Measurements from ENCODE around the gene TPST1. TPM values are rescaled to one million over a fixed set of nuclear protein-coding genes. Genes with fewer than 3 reads are reported as not detected.
A peak's percentile ranks its signal among the peaks of the same experiment; 100 is the strongest.
"Not testable (repeated sequence)": the region's sequence is repeated elsewhere in the genome, so short reads cannot be mapped to it uniquely, and the experiment has no call there.

The TPST1 gene
- total RNA-seq, 1 donor: 137 TPM

- DNase-seq (ENCODE audit: insufficient read length, low spot score, missing footprints): peak; percentile 72
- Histone ChIP-seq H3K27me3 (ENCODE audit: insufficient read depth, low read length) (no peaks in the 10 kb centered on the region), H3K79me2 (ENCODE audit: insufficient read depth, low read length) (no peaks in the 10 kb centered on the region), H3K4me1 (ENCODE audit: insufficient read depth, low read length) (peaks cover 10% of the 10 kb centered on the region), H3K9me3 (ENCODE audit: low read depth, low read length) (no peaks in the 10 kb centered on the region), H3K4me3 (ENCODE audit: insufficient read depth, low read length) (peak overlapping the region; percentile 13), H3K27ac (ENCODE audit: low read depth, low read length) (no peak overlapping the region), H3K36me3 (ENCODE audit: insufficient read depth, low read length) (no peaks in the 10 kb centered on the region), H4K20me1 (ENCODE audit: insufficient read depth, low read length) (no peaks in the 10 kb centered on the region), H3K4me2 (ENCODE audit: insufficient read depth, low read length) (peak overlapping the region; percentile 8), H2AFZ (ENCODE audit: low read length) (peak overlapping the region; percentile 44)
- TF ChIP-seq CTCF (IDR thresholded peaks at IDR 0.05; ENCODE audit: extremely low read depth, low read depth, low read length): no peak
Measured at GRCh38 chr7:66170309-66171231, 34.6 kb upstream of the TPST1 start.

DNA sequence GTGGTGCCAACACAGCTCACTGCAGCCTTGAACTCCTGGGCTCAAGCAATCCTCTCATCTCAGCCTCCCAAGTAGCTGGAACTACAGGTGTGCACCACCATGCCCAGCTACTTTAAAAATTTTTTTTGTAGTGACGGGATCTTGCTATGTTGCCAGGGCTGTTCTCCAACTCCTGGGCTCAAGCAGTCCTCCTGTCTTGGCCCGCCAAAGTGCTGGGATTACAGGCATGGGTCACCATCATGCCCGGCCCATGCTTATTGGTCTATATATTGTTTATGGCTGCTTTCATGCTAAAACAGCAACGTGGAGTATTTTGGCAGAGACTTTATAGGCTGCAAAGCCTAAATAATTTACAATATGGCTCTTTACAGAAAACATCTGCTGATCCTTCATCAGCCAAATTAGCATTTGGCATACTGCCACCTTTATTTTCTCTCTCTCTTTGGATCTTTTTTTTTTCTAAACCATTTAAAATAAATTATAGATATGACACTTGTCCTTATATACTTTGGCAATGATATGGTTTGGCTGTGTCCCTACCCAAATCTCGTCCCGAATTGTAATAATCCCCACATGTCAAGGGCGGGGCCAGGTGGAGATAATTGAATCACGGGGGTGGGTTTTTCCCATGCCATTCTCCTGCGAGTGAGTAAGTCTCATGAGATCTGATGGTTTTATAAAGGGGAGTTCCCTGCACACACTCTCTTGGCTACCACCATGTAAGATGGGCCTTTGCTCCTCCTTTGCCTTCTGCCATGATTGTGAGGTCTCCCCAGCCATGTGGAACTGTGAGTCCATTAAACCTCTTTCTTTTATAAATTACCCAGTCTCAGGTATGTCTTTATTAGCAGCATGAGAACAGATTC, 32.4 kb upstream of the TPST1 start:
- H2AFZ ChIP-seq (ENCODE audit: low read length); H3K4me2 ChIP-seq (ENCODE audit: insufficient read depth, low read length); H3K27me3 ChIP-seq (ENCODE audit: insufficient read depth, low read length); H3K9me3 ChIP-seq (ENCODE audit: low read depth, low read length); H3K4me1 ChIP-seq (ENCODE audit: insufficient read depth, low read length); H4K20me1 ChIP-seq (ENCODE audit: insufficient read depth, low read length); H3K27ac ChIP-seq (ENCODE audit: low read depth, low read length); DNase-seq (ENCODE audit: insufficient read length, low spot score, missing footprints); H3K79me2 ChIP-seq (ENCODE audit: insufficient read depth, low read length); H3K4me3 ChIP-seq (ENCODE audit: insufficient read depth, low read length); H3K36me3 ChIP-seq (ENCODE audit: insufficient read depth, low read length): not testable (repeated sequence)

DNA sequence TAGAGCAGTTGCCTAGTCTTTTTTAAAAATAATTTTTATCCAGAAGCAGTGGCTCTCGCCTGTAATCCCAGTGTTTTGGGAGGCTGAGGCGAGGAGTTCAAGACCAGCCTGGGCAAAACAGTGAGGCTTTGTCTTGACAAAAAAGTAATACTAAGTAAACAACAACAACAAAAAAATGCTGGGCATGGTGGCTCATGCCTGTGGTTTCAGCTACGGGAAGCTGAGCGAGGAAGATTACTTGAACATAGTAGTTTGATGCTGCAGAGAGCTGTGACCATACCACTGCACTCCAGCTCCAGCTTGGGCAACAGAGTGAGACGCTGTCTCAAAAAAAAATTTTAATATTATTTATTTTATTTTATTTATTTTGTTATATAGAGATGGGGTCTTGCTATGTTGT, 31.3 kb upstream of the TPST1 start:
- no peaks in the 10 kb centered on the region for H4K20me1 ChIP-seq (ENCODE audit: insufficient read depth, low read length)
- no peak for DNase-seq (ENCODE audit: insufficient read length, low spot score, missing footprints)
- no peaks in the 10 kb centered on the region for H3K27me3 ChIP-seq (ENCODE audit: insufficient read depth, low read length)
- H3K4me2 ChIP-seq (ENCODE audit: insufficient read depth, low read length): no peak overlapping the region
- no peak overlapping the region for H2AFZ ChIP-seq (ENCODE audit: low read length)
- no peaks in the 10 kb centered on the region for H3K36me3 ChIP-seq (ENCODE audit: insufficient read depth, low read length)
- H3K4me1 ChIP-seq (ENCODE audit: insufficient read depth, low read length): peaks cover 8% of the 10 kb centered on the region
- no peak for TF ChIP-seq CTCF (IDR thresholded peaks at IDR 0.05; ENCODE audit: extremely low read depth, low read depth, low read length)
- no peaks in the 10 kb centered on the region for H3K9me3 ChIP-seq (ENCODE audit: low read depth, low read length)
- H3K27ac ChIP-seq (ENCODE audit: low read depth, low read length): no peak overlapping the region
- no peaks in the 10 kb centered on the region for H3K79me2 ChIP-seq (ENCODE audit: insufficient read depth, low read length)
- H3K4me3 ChIP-seq (ENCODE audit: insufficient read depth, low read length): no peak overlapping the region

DNA sequence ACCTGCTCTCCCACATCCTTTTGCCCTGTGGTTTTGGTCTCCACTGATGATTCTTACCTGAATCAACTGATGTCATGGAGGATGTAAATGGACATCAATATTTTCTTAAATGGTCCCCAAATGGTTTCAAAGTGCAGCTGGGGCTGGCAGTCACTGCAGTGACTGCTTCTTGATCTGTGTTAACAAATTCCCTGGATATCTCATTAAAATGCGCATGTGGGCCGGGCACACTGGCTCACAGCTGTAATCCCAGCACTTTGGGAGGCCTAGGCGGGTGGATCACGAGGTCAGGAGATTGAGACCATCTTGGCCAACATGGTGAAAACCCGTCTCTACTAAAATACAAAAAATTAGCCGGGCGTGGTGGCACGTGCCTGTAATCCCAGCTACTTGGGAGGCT, 30.1 kb upstream of the TPST1 start:
- DNase-seq (ENCODE audit: insufficient read length, low spot score, missing footprints): peak; percentile 47
- not testable (repeated sequence) for H3K36me3 ChIP-seq (ENCODE audit: insufficient read depth, low read length); H3K27me3 ChIP-seq (ENCODE audit: insufficient read depth, low read length); H3K9me3 ChIP-seq (ENCODE audit: low read depth, low read length); H3K27ac ChIP-seq (ENCODE audit: low read depth, low read length); H2AFZ ChIP-seq (ENCODE audit: low read length); H3K4me2 ChIP-seq (ENCODE audit: insufficient read depth, low read length); H3K4me1 ChIP-seq (ENCODE audit: insufficient read depth, low read length); H3K4me3 ChIP-seq (ENCODE audit: insufficient read depth, low read length); H3K79me2 ChIP-seq (ENCODE audit: insufficient read depth, low read length); H4K20me1 ChIP-seq (ENCODE audit: insufficient read depth, low read length)

All from osteoblast (primary cell).